ENCODE data around the gene MYO16. TPM values are rescaled to one million over a fixed set of nuclear protein-coding genes. Genes with fewer than 3 reads are reported as not detected.

The MYO16 gene
- total RNA-seq, 1 experiment from 2014 or later = not detected

GRCh38 chr13:108925070-108925469, 295.7 kb downstream of the MYO16 start:
- Histone ChIP-seq H3T11ph (ENCODE audit: low read length) (no peak overlapping the region), H2BK120ac (ENCODE audit: low read depth, low read length, poor library complexity, severe bottlenecking) (no peak overlapping the region), H2BK5ac (ENCODE audit: insufficient read length, low read length) (no peak overlapping the region), H3K9ac (ENCODE audit: extremely low read depth, insufficient read length, low read length) (no peak overlapping the region), H3K4me2 (ENCODE audit: insufficient read depth, insufficient read length, low read length) (no peak overlapping the region), H3K9me3 (ENCODE audit: control insufficient read depth, low read depth, low read length) (no peaks in the 10 kb centered on the region), H3K23ac (ENCODE audit: insufficient read length, low read depth, low read length) (no peak overlapping the region), H3K4me1 (ENCODE audit: insufficient read depth, low read length) (no peaks in the 10 kb centered on the region), H3K18ac (ENCODE audit: insufficient read length, low read depth, low read length) (no peak overlapping the region), H2BK12ac (ENCODE audit: insufficient read length, low read depth, low read length) (no peak overlapping the region), H4K91ac (ENCODE audit: insufficient read length, low read depth, low read length) (no peak overlapping the region), H3K27ac (ENCODE audit: insufficient read length, low read depth, low read length) (no peak overlapping the region), H2BK20ac (ENCODE audit: low read depth, low read length, poor library complexity, severe bottlenecking) (no peak overlapping the region), H4K20me1 (ENCODE audit: control insufficient read depth, insufficient read depth, insufficient read length) (no peaks in the 10 kb centered on the region), H2AK5ac (ENCODE audit: insufficient read length, low read length) (no peak overlapping the region), H2AFZ (ENCODE audit: low read length) (no peak overlapping the region), H4K5ac (ENCODE audit: insufficient read length, low read depth, low read length) (no peak overlapping the region), H3K27me3 (ENCODE audit: insufficient read depth, low read length) (no peaks in the 10 kb centered on the region), H3K56ac (ENCODE audit: insufficient read length, low read depth, low read length) (no peak overlapping the region), H4K8ac (replicated peaks; ENCODE audit: insufficient read length, low read depth, low read length) (no peak overlapping the region), H3K23me2 (ENCODE audit: insufficient read length, low read depth, low read length, poor library complexity, severe bottlenecking) (no peaks in the 10 kb centered on the region), H3K4ac (ENCODE audit: low read depth, low read length) (no peak overlapping the region), H3K79me2 (ENCODE audit: insufficient read depth, low read length) (no peaks in the 10 kb centered on the region), H3K14ac (ENCODE audit: insufficient read depth, low read length) (no peak overlapping the region), H3K79me1 (ENCODE audit: insufficient read depth, low read depth, low read length, poor library complexity, severe bottlenecking) (no peaks in the 10 kb centered on the region), H2BK15ac (ENCODE audit: low read depth, low read length) (no peak overlapping the region)
- peaks cover 0 to 10% of the 10 kb centered on the region in 2 experiments; a peak in 2 of 4 replicates for H3K4me1 Mint-ChIP-seq
- no peak overlapping the region for H3K4me3 Mint-ChIP-seq
- no CpG with 5 or more reads among the region's 6 CpGs for WGBS (ENCODE audit: extremely low coverage, insufficient read length, low lambda C conversion rate)
- TF ChIP-seq CTCF (conservative IDR thresholded peaks at IDR 0.05) = no peak
- no peak for DNase-seq
- H3K27ac Mint-ChIP-seq = no peak overlapping the region
- H3K36me3 Mint-ChIP-seq (ENCODE audit: insufficient read depth in 1 of 3, low read depth in 3 of 3) = no peaks in the 10 kb centered on the region; a peak in 1 of 7 replicates
- no peaks in the 10 kb centered on the region for H3K9me3 Mint-ChIP-seq
- no peaks in the 10 kb centered on the region for H3K27me3 Mint-ChIP-seq (ENCODE audit: low read depth)
